Ascending aorta (tissue), 2 donors: ENCODE results near the gene SMC6. TPM values are rescaled to one million over a fixed set of nuclear protein-coding genes. Genes with fewer than 3 reads are reported as not detected.

ENCODE experiments used
- DNase-seq, 2 donors: peaks; one replicate each; pipeline ENCODE4 v3.0.0-alpha.2; 2019; ENCODE audit warnings: low spot score in 2 of 2
- H3K27ac ChIP-seq, 2 donors: fragments of 200-600 bp; sonication (generic); one replicate each; pipeline ENCODE4 v1.5.1; 2016 to 2017; ENCODE audit warnings: mild to moderate bottlenecking in 1 of 2
- H3K27me3 ChIP-seq: fragments of 200-600 bp; sonication (generic); one replicate; pipeline ENCODE4 v1.5.1; 2017
- H3K36me3 ChIP-seq, 2 donors: fragments of 200-600 bp; sonication (generic); one replicate each; pipeline ENCODE4 v1.5.1; 2016
- H3K4me1 ChIP-seq, 2 donors: fragments of 200-600 bp; sonication (generic); one replicate each; pipeline ENCODE4 v1.5.1; 2016 to 2017; ENCODE audit warnings: mild to moderate bottlenecking in 1 of 2
- H3K4me3 ChIP-seq, 2 donors: fragments of 200-600 bp; sonication (generic); one replicate each; pipeline ENCODE4 v1.5.1; 2016 to 2017; ENCODE audit warnings: mild to moderate bottlenecking in 1 of 2
- H3K9me3 ChIP-seq, 2 donors: fragments of 200-600 bp; sonication (generic); one replicate each; pipeline ENCODE4 v1.5.1; 2016
- intact Hi-C: fragments of 100-400 bp; cut with DNase I; formaldehyde crosslinking; loops from one replicate; pipeline ENCODE4 v1.15.1; 2023
- total RNA-seq: library from RNA; depleted of rRNA; stranded (reverse); fragments of >200 nt; gene quantifications from one replicate; pipeline ENCODE4 v1.1.0, GENCODE V29; 2016
- TF ChIP-seq, protein P1 (sequence below), 3 experiments: fragments of 200-600 bp in 2 of 3; fragments of 450-650 bp in 1 of 3; sonication (generic) in 2 of 3; IDR thresholded peaks; one replicate each; pipeline ENCODE4 v1.5.1; 2016 to 2019; ENCODE audit warnings: antibody characterized with exemption in 3 of 3, mild to moderate bottlenecking in 1 of 3, moderate library complexity in 1 of 3

Gene SMC6
- total RNA-seq, 1 donor from 2014 or later: 6.2 TPM

DNA sequence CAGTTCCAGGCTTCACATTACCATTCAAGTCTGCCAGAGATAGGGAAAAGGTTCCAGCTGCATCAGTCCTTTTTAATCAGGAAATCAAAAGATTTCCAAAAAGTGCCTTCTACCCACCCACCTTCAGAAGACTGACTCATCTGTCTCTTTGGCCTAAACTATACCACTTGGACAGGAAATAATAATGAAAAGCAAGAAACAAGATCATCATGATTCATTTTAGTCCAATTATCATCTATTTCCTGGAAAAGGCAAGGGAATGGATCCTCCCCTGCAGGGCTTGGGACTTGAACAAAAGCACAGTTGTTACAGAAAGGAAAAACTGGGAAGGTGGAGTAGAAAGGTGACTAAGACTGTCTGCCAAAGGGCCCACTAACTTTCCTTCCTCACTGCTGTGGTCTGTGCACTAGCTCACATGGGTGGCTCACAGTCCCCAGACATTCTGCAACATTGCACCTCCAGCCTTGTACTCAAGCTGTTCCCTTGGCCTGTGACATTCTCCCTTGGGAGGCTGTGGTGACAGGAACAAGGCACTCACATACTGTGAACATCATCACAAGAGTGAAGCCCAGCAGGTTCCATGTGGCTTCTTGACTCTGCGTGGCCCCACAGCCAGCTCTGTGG, 137.8 kb downstream of the SMC6 start:
- no peaks in the 10 kb centered on the region for H3K9me3 ChIP-seq
- H3K36me3 ChIP-seq: no peaks in the 10 kb centered on the region
- TF ChIP-seq, protein P1, sequence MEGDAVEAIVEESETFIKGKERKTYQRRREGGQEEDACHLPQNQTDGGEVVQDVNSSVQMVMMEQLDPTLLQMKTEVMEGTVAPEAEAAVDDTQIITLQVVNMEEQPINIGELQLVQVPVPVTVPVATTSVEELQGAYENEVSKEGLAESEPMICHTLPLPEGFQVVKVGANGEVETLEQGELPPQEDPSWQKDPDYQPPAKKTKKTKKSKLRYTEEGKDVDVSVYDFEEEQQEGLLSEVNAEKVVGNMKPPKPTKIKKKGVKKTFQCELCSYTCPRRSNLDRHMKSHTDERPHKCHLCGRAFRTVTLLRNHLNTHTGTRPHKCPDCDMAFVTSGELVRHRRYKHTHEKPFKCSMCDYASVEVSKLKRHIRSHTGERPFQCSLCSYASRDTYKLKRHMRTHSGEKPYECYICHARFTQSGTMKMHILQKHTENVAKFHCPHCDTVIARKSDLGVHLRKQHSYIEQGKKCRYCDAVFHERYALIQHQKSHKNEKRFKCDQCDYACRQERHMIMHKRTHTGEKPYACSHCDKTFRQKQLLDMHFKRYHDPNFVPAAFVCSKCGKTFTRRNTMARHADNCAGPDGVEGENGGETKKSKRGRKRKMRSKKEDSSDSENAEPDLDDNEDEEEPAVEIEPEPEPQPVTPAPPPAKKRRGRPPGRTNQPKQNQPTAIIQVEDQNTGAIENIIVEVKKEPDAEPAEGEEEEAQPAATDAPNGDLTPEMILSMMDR (IDR thresholded peaks at IDR 0.05): no peak
- no peak for DNase-seq
- H3K4me3 ChIP-seq: no peak overlapping the region
- intact Hi-C loops: no loop called here
- H3K4me1 ChIP-seq: no peaks in the 10 kb centered on the region
- no peak overlapping the region for H3K27ac ChIP-seq
- H3K27me3 ChIP-seq: no peaks in the 10 kb centered on the region

DNA sequence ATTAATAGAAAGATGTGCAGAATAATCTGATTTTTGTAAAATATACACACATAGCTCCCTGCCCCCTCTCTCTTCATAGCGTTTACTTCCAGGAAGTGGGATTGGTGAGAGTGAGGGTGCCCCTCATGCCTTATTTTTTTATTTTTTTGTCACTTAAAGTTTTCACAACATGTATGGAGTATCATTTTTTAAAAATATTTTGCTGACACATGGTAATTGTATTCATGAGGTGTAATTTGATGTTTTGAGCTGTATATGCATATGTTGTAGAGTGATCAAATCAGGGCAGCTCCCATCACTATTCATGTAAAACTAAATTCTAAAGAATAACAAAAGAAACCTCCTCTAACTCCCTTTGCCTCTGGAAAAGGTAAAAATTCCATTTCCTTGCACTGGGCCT, 138.5 kb downstream of the SMC6 start:
- Histone ChIP-seq H3K27me3 (no peaks in the 10 kb centered on the region), H3K4me3 (no peak overlapping the region), H3K9me3 (no peaks in the 10 kb centered on the region), H3K27ac (no peak overlapping the region), H3K4me1 (no peaks in the 10 kb centered on the region), H3K36me3 (no peaks in the 10 kb centered on the region)
- TF ChIP-seq, protein P1 (IDR thresholded peaks at IDR 0.05): no peak
- intact Hi-C loops: no loop called here
- no peak for DNase-seq

DNA sequence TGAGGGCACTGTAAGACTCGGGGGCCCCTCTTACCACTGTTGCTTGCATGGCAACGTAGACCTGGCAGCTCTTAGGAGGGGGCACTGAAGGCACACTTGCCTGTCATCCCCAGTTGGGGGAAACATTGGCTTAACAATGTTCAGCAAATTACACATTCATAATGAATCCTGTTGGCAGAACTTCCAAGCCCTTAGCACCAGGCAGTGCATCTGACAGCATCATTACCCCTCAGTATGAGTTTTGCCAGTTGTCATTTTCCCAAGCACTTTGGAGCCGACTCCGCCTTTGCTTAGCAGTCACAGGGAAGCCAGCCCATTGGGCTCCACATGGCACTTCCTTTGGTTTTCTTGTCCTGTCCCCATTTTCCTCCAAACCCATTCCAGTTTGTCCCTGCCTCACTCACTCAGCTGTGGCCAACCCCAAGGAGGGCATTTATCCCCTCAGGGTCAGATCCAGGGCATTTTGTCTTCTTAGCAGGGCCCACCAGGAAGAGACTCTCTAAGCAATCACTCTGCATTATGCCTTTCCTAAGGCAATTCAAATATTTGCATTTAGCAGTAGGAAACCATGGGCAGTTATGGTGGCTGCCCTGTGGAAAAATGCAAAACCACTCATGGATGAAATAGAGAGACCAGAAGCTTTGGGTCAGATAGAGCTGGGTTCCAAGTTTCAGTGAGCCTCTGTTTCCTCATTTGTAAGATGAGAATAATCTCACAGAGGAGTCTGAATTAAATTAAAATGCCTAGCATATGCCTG, 139.3 kb downstream of the SMC6 start:
- no peaks in the 10 kb centered on the region for H3K9me3 ChIP-seq
- no peak overlapping the region for H3K27ac ChIP-seq
- intact Hi-C loops: no loop called here
- no peak for DNase-seq
- H3K4me3 ChIP-seq: no peak overlapping the region
- no peaks in the 10 kb centered on the region for H3K27me3 ChIP-seq
- TF ChIP-seq, protein P1 (IDR thresholded peaks at IDR 0.05): no peak
- no peaks in the 10 kb centered on the region for H3K36me3 ChIP-seq
- no peaks in the 10 kb centered on the region for H3K4me1 ChIP-seq

Other genes with a start within 250 kb of the SMC6 start
- not detected for gene RAD51AP2, start 235.4 kb downstream of the SMC6 start, total RNA-seq
- gene VSNL1, start 213.1 kb downstream of the SMC6 start, total RNA-seq: not detected
- not detected for gene GEN1, start 328 bp upstream of the SMC6 start, total RNA-seq
- not detected for gene MSGN1, start 62.6 kb upstream of the SMC6 start, total RNA-seq
- 6.7 TPM for gene KCNS3, start 124.9 kb upstream of the SMC6 start, total RNA-seq